Activated T-cell treated with anti-CD3 and anti-CD28 coated beads, Interleukin-2, amount 50 U/mL, for 4 hours (primary cell): Measurements from ENCODE around the gene SYNE1. TPM values are rescaled to one million over a fixed set of nuclear protein-coding genes. Genes with fewer than 3 reads are reported as not detected.

Experiments
- ATAC-seq, 2 donors: fragments of 200-7000 bp; cut with Tn5 transposase; one replicate each; pipeline ENCODE4 v1.10.0; 2021
- DNase-seq: peaks from one replicate; pipeline ENCODE4 v3.0.0-alpha.2; 2020
- H3K27me3 Mint-ChIP-seq: one replicate; pipeline ENCODE4 v1.8.0; 2021; ENCODE audit warnings: low read depth, mixed read lengths
- H3K36me3 Mint-ChIP-seq: one replicate; pipeline ENCODE4 v1.8.0; 2022; ENCODE audit warnings: mixed read lengths; ENCODE audit not compliant: insufficient read depth
- H3K4me1 Mint-ChIP-seq: one replicate; pipeline ENCODE4 v1.8.0; 2021; ENCODE audit warnings: low read depth, mixed read lengths
- H3K4me3 Mint-ChIP-seq: one replicate; pipeline ENCODE4 v1.8.0; 2021; ENCODE audit warnings: mild to moderate bottlenecking, moderate library complexity, mixed read lengths
- H3K9me3 Mint-ChIP-seq: one replicate; pipeline ENCODE4 v1.8.0; 2021; ENCODE audit warnings: mixed read lengths
- total RNA-seq, 3 donors: library from RNA; stranded (reverse); gene quantifications; one replicate each; pipeline ENCODE4 v1.2.1, GENCODE V29; 2021

Gene SYNE1
- total RNA-seq, 3 donors from 2014 or later, result 11.0 to 16.1 (median 11.1) TPM

DNA sequence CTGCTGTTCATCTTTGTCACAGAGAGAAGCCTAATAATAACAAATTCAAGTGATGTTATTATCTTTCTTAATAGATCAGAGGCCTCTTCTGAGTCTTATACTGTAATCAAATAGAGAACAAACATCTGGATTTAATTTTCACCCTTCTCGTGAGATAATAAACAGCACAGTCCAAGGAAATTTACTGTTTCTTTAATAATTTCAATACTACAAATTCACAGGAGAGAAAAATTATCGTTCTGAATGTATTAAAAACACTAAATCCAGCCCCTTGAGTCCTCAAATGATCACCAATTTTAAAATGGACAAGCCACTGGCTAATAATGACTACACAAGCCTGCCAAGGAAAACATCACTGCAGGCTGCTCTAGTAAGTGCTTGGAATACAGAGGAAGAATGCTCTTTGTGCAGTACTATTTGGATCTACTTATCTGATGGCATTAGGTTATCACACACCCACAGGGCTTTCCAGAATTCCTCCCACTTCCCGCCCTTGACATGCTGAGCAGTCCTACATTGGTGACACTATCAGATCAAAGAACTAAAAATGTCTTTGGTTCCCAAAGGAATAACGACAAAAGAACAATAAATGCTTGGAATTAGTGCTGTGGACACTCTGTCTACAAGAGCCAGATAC, 38.1 kb downstream of the SYNE1 start:
- no peak overlapping the region for H3K4me3 Mint-ChIP-seq
- ATAC-seq (no peak), DNase-seq (no peak)
- H3K27me3 Mint-ChIP-seq, result no peaks in the 10 kb centered on the region
- no peaks in the 10 kb centered on the region for H3K9me3 Mint-ChIP-seq
- H3K36me3 Mint-ChIP-seq, result no peaks in the 10 kb centered on the region
- no peaks in the 10 kb centered on the region for H3K4me1 Mint-ChIP-seq

DNA sequence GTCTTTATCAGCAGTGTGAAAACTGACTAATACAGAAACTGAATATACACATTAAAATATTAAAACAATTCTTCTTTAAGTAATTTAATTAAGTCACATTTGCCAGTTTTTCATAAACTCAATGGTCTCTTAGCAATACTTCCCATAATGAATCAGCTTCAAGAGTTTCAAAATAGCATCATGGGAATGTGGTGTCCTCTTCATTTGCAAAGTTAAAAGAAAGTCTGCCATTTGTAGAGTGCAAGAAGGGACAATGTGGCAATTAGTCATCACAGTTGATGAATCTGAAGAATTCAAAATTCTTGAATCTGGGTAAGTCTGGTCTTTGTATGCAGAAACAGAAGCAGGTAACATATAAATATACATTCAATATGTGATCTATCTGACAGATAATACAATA, 38.7 kb downstream of the SYNE1 start:
- DNase-seq (no peak), ATAC-seq (peak in 1 of 2 donors; percentile 32)
- H3K4me3 Mint-ChIP-seq, result no peak overlapping the region
- no peaks in the 10 kb centered on the region for H3K27me3 Mint-ChIP-seq
- no peaks in the 10 kb centered on the region for H3K4me1 Mint-ChIP-seq
- H3K36me3 Mint-ChIP-seq, result no peaks in the 10 kb centered on the region
- H3K9me3 Mint-ChIP-seq, result no peaks in the 10 kb centered on the region

DNA sequence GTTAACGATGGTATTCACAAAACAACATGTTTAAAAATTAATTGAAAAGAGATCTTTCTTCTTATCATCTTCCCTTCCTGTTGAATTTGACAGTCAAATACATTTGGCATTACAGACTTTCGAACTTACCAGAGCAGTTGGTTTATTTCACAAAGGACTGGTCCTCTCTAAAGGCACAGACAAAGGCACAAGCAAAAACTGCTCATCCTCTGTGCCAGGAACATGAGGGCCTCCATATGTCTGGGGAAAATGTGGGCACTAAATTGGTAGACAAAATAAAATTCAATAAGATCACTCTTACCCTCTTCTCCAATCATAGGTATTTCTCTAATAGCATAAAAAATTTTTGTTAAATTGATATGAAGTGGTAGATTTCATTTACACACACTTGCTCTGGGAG, 40.4 kb downstream of the SYNE1 start:
- DNase-seq (no peak), ATAC-seq (no peak)
- Mint-ChIP-seq H3K4me3 (no peak overlapping the region), H3K27me3 (no peaks in the 10 kb centered on the region), H3K4me1 (no peaks in the 10 kb centered on the region), H3K9me3 (no peaks in the 10 kb centered on the region), H3K36me3 (no peaks in the 10 kb centered on the region)

DNA sequence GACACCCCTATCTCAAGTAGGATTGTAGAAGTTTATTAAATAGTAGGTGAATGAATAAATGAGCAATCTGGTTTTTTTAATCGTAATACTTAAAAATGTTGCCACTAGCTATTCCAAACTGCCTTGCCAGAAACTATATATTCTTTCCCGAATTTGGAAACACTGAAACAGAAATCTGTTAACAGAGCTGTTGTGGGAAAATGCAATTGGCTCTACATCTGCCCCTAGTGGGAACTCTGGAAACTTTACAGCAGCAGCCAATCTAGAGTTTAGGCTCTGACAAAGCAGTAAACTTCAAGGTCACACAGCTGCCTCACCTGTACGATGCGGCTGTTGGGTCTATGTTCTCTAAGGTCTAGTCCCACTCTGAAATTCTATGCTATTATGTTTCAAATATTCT, 41.7 kb downstream of the SYNE1 start:
- DNase-seq (no peak), ATAC-seq (no peak)
- Mint-ChIP-seq H3K36me3 (no peaks in the 10 kb centered on the region), H3K4me3 (no peak overlapping the region), H3K9me3 (no peaks in the 10 kb centered on the region), H3K27me3 (no peaks in the 10 kb centered on the region), H3K4me1 (no peaks in the 10 kb centered on the region)

DNA sequence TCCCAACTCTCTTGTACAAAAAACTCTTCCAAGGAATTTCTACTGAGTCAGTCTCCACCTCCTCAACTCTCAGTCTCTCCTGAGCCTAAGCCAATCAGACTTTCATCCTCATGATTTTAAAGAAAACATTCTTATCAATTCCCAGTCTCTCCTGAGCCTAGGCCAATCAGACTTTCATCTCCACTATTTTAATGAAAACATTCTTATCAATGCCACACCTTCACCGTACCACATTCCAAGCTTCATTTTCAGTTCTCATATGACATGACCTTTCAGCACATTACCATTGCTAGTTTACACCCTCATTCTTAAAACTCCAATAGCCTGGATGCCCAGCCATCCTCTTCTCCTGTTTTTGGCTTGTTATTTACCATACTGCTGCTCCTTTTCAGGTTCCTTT, 42.5 kb downstream of the SYNE1 start:
- H3K4me1 Mint-ChIP-seq, result no peaks in the 10 kb centered on the region
- no peak for DNase-seq
- no peak for ATAC-seq

DNA sequence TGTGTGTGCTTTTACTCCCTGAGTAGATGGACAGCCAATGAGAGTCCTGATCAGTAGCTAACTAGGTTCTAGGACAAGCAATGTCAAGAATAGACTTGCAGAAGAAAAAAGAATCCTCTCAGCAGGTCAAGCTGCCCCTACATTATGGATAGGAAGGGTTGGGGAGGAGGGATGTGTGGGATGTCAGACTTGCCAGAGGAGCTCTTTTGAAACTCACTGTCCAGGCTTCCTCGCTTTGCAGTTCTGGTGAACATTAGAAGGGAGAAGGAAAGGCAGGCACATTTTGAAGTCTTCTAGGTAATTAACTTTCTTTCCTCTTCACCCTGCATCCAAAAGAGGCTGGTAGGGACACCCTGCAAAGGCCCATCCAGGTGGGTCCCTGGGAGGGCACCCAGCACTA, 48.7 kb downstream of the SYNE1 start:
- H3K4me1 Mint-ChIP-seq, result no peaks in the 10 kb centered on the region
- no peak overlapping the region for H3K4me3 Mint-ChIP-seq
- ATAC-seq, result no peak
- no peaks in the 10 kb centered on the region for H3K27me3 Mint-ChIP-seq
- H3K9me3 Mint-ChIP-seq, result no peaks in the 10 kb centered on the region
- DNase-seq, result no peak
- no peaks in the 10 kb centered on the region for H3K36me3 Mint-ChIP-seq

More for the DNA sequence above, 42.5 kb downstream of the SYNE1 start:
- H3K27me3 Mint-ChIP-seq, result no peaks in the 10 kb centered on the region
- H3K9me3 Mint-ChIP-seq, result no peaks in the 10 kb centered on the region
- H3K4me3 Mint-ChIP-seq, result no peak overlapping the region
- no peaks in the 10 kb centered on the region for H3K36me3 Mint-ChIP-seq

DNA sequence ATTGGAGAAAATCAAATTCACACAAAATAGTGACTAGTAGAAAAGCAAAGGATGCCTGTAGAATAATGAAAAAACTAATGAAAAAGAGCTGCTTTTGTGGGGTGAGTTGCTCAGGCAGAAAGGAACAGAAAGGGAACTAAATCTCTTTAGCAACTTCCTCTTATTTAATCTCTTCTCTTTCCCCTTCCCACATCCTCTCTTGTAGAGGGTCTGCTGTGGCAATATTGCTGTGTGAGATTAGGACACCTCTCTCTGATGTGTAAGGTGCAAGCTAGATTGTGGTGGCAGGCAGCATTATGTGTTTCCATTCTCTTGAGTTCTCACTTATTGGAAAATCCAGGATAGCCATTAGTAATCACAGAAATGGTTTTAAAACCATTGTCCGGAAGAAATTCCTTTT, 49.7 kb downstream of the SYNE1 start:
- H3K27me3 Mint-ChIP-seq, result no peaks in the 10 kb centered on the region
- DNase-seq, result no peak
- H3K4me1 Mint-ChIP-seq, result no peaks in the 10 kb centered on the region
- H3K36me3 Mint-ChIP-seq, result no peaks in the 10 kb centered on the region
- ATAC-seq, result no peak
- H3K9me3 Mint-ChIP-seq, result no peaks in the 10 kb centered on the region
- no peak overlapping the region for H3K4me3 Mint-ChIP-seq

DNA sequence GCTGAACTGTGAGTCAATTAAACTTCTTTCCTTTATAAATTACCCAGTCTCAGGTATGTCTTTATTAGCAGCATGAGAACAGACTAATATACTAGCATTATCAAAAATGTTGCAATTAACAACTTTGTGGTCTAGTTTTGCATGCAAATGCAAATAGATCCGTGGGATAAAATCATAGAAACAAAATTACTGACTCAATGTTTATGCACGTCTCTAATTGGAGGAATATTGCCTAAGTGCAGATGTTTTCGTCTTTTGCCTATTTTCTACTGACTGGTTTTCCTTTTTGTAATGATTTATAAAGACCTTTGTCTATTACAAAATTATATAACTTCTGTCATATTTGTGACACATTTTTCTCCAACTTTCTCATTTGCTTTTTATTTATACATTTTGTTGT, 51.9 kb downstream of the SYNE1 start:
- H3K4me1 Mint-ChIP-seq, result no peaks in the 10 kb centered on the region
- no peak for ATAC-seq
- no peaks in the 10 kb centered on the region for H3K27me3 Mint-ChIP-seq
- H3K9me3 Mint-ChIP-seq, result no peaks in the 10 kb centered on the region
- no peak overlapping the region for H3K4me3 Mint-ChIP-seq
- H3K36me3 Mint-ChIP-seq, result no peaks in the 10 kb centered on the region
- DNase-seq, result no peak

DNA sequence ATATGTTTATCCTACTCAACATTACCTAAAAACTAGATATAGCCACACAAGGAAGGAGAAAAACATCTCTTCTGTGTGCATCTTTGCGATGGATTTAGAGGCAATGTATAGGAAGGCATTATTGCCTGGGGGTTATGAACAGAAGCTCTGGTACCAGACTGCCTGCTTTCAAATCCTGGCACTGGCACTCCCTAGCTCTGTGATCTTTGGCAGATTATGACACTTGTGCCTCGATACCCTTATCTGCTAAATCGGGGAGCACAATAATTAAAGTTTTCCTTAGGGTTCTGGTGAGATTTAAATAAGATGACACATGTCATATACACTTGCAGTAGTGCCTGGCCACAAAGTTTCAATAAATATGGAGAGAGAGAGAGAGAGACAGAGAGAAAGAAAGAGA, 53.3 kb downstream of the SYNE1 start:
- Mint-ChIP-seq H3K4me1 (no peaks in the 10 kb centered on the region), H3K27me3 (no peaks in the 10 kb centered on the region)
- ATAC-seq, result no peak

DNA sequence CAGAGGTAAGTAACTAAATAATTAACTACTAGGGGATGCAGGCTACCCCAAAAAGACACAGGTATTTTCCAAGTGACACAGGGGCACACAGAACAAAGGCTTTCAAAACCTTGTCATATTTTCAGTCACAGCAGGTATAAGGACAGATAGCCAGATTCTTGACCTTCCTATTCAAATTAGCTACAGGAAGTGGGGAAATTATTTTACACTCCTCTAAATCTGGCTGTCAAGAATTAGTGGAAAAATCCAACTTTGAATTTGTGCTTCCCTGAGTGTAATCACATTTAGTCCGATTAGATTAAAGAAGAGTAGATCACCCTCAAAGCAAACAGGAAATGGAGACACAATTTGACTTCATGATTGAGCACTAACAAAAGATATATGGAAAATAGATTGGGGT, 60.6 kb downstream of the SYNE1 start:
- ATAC-seq (no peak), DNase-seq (no peak)
- no peak overlapping the region for H3K4me3 Mint-ChIP-seq
- H3K27me3 Mint-ChIP-seq, result no peaks in the 10 kb centered on the region
- no peaks in the 10 kb centered on the region for H3K4me1 Mint-ChIP-seq
- no peaks in the 10 kb centered on the region for H3K36me3 Mint-ChIP-seq
- H3K9me3 Mint-ChIP-seq, result no peaks in the 10 kb centered on the region

More for the DNA sequence above, 53.3 kb downstream of the SYNE1 start:
- H3K4me3 Mint-ChIP-seq, result no peak overlapping the region
- no peak for DNase-seq
- no peaks in the 10 kb centered on the region for H3K36me3 Mint-ChIP-seq
- H3K9me3 Mint-ChIP-seq, result no peaks in the 10 kb centered on the region

DNA sequence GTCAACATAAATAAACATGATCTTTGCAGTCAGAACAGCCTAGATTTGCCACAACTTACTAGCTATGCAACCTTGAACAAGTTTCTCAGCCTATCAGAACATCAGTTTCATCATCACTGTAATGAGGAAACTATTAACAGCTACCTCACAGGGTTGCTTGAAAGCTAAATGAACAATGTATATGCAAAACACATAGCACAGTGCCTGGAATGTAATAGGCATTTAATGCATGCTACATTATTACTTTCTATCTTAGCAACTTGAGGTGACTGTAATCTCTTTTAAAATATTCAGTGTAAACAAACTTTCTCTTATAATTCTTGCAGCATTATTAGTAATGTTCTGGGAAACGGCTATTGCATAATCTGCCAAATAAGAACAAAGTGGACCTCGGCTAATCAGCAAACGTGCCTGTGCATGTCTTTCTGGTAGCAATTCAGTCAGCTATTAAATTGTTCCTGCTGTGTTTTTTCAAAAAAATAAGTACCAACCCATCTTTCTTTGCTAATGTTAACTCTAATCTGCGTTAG, 61.5 kb downstream of the SYNE1 start:
- Mint-ChIP-seq H3K4me3 (no peak overlapping the region), H3K27me3 (no peaks in the 10 kb centered on the region), H3K36me3 (no peaks in the 10 kb centered on the region), H3K9me3 (no peaks in the 10 kb centered on the region), H3K4me1 (no peaks in the 10 kb centered on the region)
- DNase-seq (no peak), ATAC-seq (no peak)

DNA sequence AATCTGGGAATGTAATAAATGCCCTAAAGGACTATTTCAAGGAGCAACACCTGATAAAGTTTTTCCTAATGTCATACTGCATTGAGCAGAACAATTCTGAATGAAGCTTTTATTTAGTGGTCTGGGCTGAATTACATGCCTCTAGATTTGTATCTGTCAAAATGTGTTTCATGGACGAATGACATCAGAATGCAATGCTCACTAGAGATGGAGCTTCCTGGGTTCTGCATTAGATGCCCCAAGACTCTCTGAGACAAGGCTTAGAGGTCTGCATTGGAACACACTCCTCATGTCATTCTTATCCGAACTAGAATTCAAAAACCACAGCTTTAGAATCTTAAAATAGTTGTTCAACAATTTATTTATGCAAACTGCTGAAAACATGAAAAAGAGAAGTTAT, 62.0 kb downstream of the SYNE1 start:
- H3K9me3 Mint-ChIP-seq, result no peaks in the 10 kb centered on the region
- H3K4me3 Mint-ChIP-seq, result no peak overlapping the region
- no peaks in the 10 kb centered on the region for H3K4me1 Mint-ChIP-seq
- ATAC-seq, result no peak
- DNase-seq, result no peak
- H3K27me3 Mint-ChIP-seq, result no peaks in the 10 kb centered on the region
- H3K36me3 Mint-ChIP-seq, result no peaks in the 10 kb centered on the region

DNA sequence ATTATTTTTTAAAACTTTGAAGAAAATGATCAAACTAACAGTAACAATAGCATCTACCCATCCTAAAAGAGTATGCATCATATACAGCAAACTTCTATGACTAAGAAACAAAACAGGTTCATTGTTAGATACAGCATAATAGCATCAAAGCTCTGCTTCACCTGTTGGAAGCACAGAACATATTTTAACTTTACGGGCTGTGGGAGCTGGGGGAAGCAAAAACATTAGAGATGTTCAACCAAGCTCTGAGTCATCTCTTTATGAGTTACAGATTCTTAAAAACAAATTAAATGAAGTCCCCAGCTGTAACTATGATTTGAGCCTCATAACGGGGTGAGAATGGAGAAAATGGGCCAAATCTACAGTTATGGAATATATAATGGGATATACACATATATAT, 63.4 kb downstream of the SYNE1 start:
- no peak for DNase-seq
- Mint-ChIP-seq H3K36me3 (no peaks in the 10 kb centered on the region), H3K9me3 (no peaks in the 10 kb centered on the region), H3K4me3 (no peak overlapping the region), H3K4me1 (no peaks in the 10 kb centered on the region), H3K27me3 (no peaks in the 10 kb centered on the region)
- ATAC-seq, result no peak

DNA sequence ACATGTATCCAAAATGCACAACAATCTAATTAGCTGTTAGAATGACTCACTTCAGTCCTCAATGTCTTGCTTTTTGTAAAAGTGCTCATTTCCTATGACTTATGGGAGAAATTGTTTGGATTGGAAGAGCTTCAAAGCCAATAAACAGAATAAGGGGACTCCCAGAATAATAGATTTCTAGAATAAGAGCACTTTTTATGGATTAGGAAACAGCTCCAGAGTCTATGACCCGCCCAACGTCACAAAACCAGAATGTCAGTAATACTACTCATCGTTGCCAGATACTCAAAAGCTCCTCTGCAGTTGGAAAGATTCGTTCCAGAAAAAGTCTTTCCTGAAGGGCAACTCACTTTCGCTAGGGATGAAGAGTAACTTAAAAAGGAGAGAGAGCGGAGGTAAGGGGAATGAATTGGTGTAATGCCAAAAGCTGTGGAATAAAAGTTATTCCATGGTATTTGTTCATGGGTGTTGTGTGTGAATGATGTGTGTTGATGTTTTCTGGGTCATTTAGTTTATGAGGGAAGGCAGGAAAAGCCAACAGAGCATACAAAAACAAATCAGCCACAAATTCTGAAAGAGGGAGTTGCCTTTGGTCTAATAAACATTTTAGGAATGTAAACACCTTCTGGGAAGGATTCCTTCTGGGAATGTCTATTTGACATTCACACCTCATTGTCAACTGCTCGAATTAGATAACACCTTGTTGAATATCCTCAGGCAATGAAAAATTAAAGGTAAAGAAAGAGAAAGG, 64.6 kb downstream of the SYNE1 start:
- H3K9me3 Mint-ChIP-seq, result no peaks in the 10 kb centered on the region
- no peaks in the 10 kb centered on the region for H3K27me3 Mint-ChIP-seq
- DNase-seq (no peak), ATAC-seq (no peak)
- no peaks in the 10 kb centered on the region for H3K36me3 Mint-ChIP-seq
- H3K4me1 Mint-ChIP-seq, result no peaks in the 10 kb centered on the region
- H3K4me3 Mint-ChIP-seq, result no peak overlapping the region

DNA sequence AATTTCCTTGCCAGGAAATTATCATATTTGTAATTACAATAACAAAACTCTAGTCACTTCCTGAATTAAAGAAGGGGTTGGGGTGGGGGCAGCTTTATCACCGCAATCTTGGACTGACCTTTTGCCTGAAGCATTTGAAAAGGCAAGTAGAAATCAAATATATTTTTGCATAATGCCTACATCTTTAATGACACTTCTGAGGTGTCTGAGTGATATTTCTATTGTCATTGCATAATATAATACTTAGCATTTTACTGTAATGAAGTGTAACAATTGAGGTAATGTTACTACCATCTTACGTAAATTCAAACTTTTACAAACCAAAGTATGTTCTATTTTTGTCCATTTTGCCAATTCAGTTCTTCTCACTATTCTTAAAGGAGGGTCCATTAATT, 65.2 kb downstream of the SYNE1 start:
- Mint-ChIP-seq H3K4me3 (no peak overlapping the region), H3K4me1 (no peaks in the 10 kb centered on the region), H3K9me3 (no peaks in the 10 kb centered on the region), H3K27me3 (no peaks in the 10 kb centered on the region), H3K36me3 (no peaks in the 10 kb centered on the region)
- ATAC-seq (no peak), DNase-seq (no peak)
